Measurements from ENCODE around the gene FAM222B. TPM values are rescaled to one million over a fixed set of nuclear protein-coding genes. Genes with fewer than 3 reads are reported as not detected.

The FAM222B gene
- total RNA-seq, 1 experiment from 2014 or later: 4.8 TPM

DNA sequence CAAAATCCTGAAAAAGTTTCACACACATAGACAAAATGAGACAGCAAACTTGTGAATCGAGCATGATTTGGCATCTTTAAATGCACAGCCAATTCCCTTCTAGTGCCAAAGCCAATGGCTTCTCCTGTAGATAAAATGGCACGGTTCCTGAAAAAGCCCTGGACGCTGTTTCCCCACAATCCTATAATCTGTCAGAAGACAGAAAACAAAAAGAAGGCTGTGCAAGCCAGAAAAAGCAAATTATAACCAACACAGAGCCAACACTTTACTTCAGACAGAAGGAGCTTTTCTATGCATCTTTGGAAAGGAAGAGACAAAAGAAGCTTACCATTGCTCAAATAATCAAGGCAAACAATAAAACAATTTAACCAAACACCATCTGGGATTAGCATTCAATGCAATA, 23.8 kb downstream of the FAM222B start:
- POLR2A ChIA-PET (ENCODE audit: unreplicated experiment): no interaction called here

DNA sequence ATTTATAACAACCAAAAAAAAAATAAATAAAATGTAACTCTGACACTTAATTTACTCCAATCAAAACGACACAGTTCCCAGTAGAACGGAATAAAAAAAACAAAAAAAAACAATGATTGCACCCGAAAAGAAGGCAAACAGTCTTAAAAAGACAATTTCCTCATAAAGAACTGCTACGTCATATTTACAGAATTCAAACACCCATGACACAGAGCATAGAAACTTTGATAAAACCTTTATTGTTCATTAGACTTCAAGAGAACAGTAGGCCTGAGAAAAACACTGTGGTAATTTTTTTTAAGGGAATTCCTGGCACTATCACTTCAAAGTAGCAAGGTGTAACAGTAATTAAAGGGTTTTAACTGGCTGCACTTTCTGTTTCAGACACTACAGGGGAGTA, 26.1 kb downstream of the FAM222B start:
- H3K79me2 ChIP-seq (ENCODE audit: low read length): peaks cover 67% of the 10 kb centered on the region

More for the DNA sequence above, 23.8 kb downstream of the FAM222B start:
- CTCF ChIA-PET: no interaction called here
- intact Hi-C loops (cut with micrococcal nuclease): no loop called here
- no peak overlapping the region for H3K9ac ChIP-seq (ENCODE audit: low read length)
- TF ChIP-seq EZH2 (IDR thresholded peaks at IDR 0.05; ENCODE audit: low read length, unreplicated experiment) (no peak), EZH2phosphoT487 (IDR thresholded peaks at IDR 0.05; ENCODE audit: borderline replicate concordance, low read length) (no peak)
- TF ChIP-seq, protein P1, sequence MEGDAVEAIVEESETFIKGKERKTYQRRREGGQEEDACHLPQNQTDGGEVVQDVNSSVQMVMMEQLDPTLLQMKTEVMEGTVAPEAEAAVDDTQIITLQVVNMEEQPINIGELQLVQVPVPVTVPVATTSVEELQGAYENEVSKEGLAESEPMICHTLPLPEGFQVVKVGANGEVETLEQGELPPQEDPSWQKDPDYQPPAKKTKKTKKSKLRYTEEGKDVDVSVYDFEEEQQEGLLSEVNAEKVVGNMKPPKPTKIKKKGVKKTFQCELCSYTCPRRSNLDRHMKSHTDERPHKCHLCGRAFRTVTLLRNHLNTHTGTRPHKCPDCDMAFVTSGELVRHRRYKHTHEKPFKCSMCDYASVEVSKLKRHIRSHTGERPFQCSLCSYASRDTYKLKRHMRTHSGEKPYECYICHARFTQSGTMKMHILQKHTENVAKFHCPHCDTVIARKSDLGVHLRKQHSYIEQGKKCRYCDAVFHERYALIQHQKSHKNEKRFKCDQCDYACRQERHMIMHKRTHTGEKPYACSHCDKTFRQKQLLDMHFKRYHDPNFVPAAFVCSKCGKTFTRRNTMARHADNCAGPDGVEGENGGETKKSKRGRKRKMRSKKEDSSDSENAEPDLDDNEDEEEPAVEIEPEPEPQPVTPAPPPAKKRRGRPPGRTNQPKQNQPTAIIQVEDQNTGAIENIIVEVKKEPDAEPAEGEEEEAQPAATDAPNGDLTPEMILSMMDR (conservative IDR thresholded peaks at IDR 0.05; ENCODE audit: low read depth, low read length): no peak
- H2AFZ ChIP-seq (ENCODE audit: low read length): no peak overlapping the region
- peaks cover 65% of the 10 kb centered on the region for H3K79me2 ChIP-seq (ENCODE audit: low read length)
- DNase-seq: no peak
- no peak overlapping the region for H3K4me3 ChIP-seq (ENCODE audit: low read length)
- H3K27ac ChIP-seq (ENCODE audit: low read length): no peak overlapping the region
- H3K27me3 ChIP-seq (ENCODE audit: low read length): no peaks in the 10 kb centered on the region
- H3F3A ChIP-seq (ENCODE audit: low read length, unreplicated experiment): no peaks in the 10 kb centered on the region
- H3K36me3 ChIP-seq (ENCODE audit: low read depth, low read length): no peaks in the 10 kb centered on the region
- BruUV-seq (replicated peaks): no TSS peak
- H4K20me1 ChIP-seq (ENCODE audit: low read length): no peaks in the 10 kb centered on the region
- no peak overlapping the region for H3K4me2 ChIP-seq (ENCODE audit: low read length)
- no peaks in the 10 kb centered on the region for H3K9me2 ChIP-seq (replicated peaks; ENCODE audit: low read length)
- no peaks in the 10 kb centered on the region for H3K9me3 ChIP-seq (ENCODE audit: low read length)
- ATAC-seq: no peak
- no peaks in the 10 kb centered on the region for H3K4me1 ChIP-seq (ENCODE audit: insufficient read depth, low read length)

More for the DNA sequence above, 26.1 kb downstream of the FAM222B start:
- POLR2A ChIA-PET (ENCODE audit: unreplicated experiment): no interaction called here
- H4K20me1 ChIP-seq (ENCODE audit: low read length): no peaks in the 10 kb centered on the region
- ATAC-seq (no peak), DNase-seq (no peak)
- TF ChIP-seq EZH2 (IDR thresholded peaks at IDR 0.05; ENCODE audit: low read length, unreplicated experiment) (no peak), EZH2phosphoT487 (IDR thresholded peaks at IDR 0.05; ENCODE audit: borderline replicate concordance, low read length) (no peak)
- TF ChIP-seq, protein P1 (conservative IDR thresholded peaks at IDR 0.05; ENCODE audit: low read depth, low read length): no peak
- H3K9ac ChIP-seq (ENCODE audit: low read length): no peak overlapping the region
- intact Hi-C loops (cut with micrococcal nuclease): no loop called here
- BruUV-seq (replicated peaks): no TSS peak
- no peaks in the 10 kb centered on the region for H3K27me3 ChIP-seq (ENCODE audit: low read length)
- no peak overlapping the region for H3K27ac ChIP-seq (ENCODE audit: low read length)
- CTCF ChIA-PET: no interaction called here
- peaks cover 5% of the 10 kb centered on the region for H3K4me1 ChIP-seq (ENCODE audit: insufficient read depth, low read length)
- no peaks in the 10 kb centered on the region for H3F3A ChIP-seq (ENCODE audit: low read length, unreplicated experiment)
- no peaks in the 10 kb centered on the region for H3K9me3 ChIP-seq (ENCODE audit: low read length)
- H2AFZ ChIP-seq (ENCODE audit: low read length): no peak overlapping the region
- no peak overlapping the region for H3K4me2 ChIP-seq (ENCODE audit: low read length)
- no peaks in the 10 kb centered on the region for H3K36me3 ChIP-seq (ENCODE audit: low read depth, low read length)
- H3K9me2 ChIP-seq (replicated peaks; ENCODE audit: low read length): no peaks in the 10 kb centered on the region
- H3K4me3 ChIP-seq (ENCODE audit: low read length): no peak overlapping the region

Data from PC-3 (cell line).